NCI-H524 treated with DMSO at 0.1 percent for 48 hours (cell line): ENCODE measurements around the gene RPUSD3.

ENCODE experiments used
- DNase-seq: peaks from one replicate; lab custom pipeline; 2025; lab: John Stamatoyannopoulos, UW

Gene RPUSD3

GRCh38 chr3:9833078-9833477, 10.7 kb downstream of the RPUSD3 start:
- no peak for DNase-seq

- no peak for DNase-seq
Measured at GRCh38 chr3:9831253-9831652, 12.6 kb downstream of the RPUSD3 start.

GRCh38 chr3:9828801-9829755, 14.7 kb downstream of the RPUSD3 start:
- DNase-seq, result no peak

GRCh38 chr3:9826815-9827573, 16.8 kb downstream of the RPUSD3 start:
- no peak for DNase-seq

GRCh38 chr3:9825451-9826040, 18.3 kb downstream of the RPUSD3 start:
- no peak for DNase-seq

GRCh38 chr3:9820946-9821345, 22.9 kb downstream of the RPUSD3 start:
- no peak for DNase-seq

- DNase-seq, result no peak
Measured at GRCh38 chr3:9820543-9820942, 23.3 kb downstream of the RPUSD3 start.

- DNase-seq, result no peak
Measured at GRCh38 chr3:9818666-9819335, 25.0 kb downstream of the RPUSD3 start.

GRCh38 chr3:9817436-9817835, 26.4 kb downstream of the RPUSD3 start:
- DNase-seq, result no peak

GRCh38 chr3:9815986-9816385, 27.8 kb downstream of the RPUSD3 start:
- DNase-seq, result no peak

- no peak for DNase-seq
Measured at GRCh38 chr3:9812870-9813483, 30.8 kb downstream of the RPUSD3 start.

- DNase-seq, result no peak
Measured at GRCh38 chr3:9810846-9811245, 33.0 kb downstream of the RPUSD3 start.

GRCh38 chr3:9810433-9810770, 33.4 kb downstream of the RPUSD3 start:
- no peak for DNase-seq

GRCh38 chr3:9809615-9810432, 34.0 kb downstream of the RPUSD3 start, which contains the start of gene TTLL3:
Gene TTLL3 (plus strand): TSS chr3:9810262. CDS start chr3:9810662, 400 bp downstream.
- DNase-seq, result no peak

- DNase-seq, result peak; percentile 16
Measured at GRCh38 chr3:9809239-9809614, 34.6 kb downstream of the RPUSD3 start.

- no peak for DNase-seq
Measured at GRCh38 chr3:9808345-9809037, 35.3 kb downstream of the RPUSD3 start.

- no peak for DNase-seq
Measured at GRCh38 chr3:9807981-9808344, 35.8 kb downstream of the RPUSD3 start.

GRCh38 chr3:9806688-9807589, 36.9 kb downstream of the RPUSD3 start:
- DNase-seq, result no peak

- DNase-seq, result no peak
Measured at GRCh38 chr3:9806137-9806536, 37.7 kb downstream of the RPUSD3 start.
